ENCODE results near the gene SAMD4A.
A peak's percentile ranks its signal among the peaks of the same experiment; 100 is the strongest.

DNA sequence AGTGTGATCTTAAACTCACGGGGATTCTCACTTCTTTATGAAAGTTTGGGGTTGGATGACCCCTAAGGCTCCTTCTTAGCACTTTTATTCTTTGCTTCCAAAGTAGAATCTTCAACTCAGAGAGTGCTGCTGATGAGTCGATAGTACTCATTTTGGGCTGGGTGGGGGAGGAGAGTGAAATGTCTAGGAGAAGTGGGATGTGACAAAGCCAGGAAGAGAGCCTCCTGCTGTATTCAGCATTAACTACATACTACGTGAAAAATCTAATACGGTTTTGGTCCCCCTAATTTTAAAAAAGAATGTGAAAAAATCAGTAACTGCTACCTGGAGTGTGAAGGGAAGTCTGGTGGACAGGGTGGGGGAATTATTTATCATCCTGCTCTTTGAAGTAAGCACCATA is 148.3 kb downstream of the SAMD4A start:
- TF ChIP-seq, protein P1, sequence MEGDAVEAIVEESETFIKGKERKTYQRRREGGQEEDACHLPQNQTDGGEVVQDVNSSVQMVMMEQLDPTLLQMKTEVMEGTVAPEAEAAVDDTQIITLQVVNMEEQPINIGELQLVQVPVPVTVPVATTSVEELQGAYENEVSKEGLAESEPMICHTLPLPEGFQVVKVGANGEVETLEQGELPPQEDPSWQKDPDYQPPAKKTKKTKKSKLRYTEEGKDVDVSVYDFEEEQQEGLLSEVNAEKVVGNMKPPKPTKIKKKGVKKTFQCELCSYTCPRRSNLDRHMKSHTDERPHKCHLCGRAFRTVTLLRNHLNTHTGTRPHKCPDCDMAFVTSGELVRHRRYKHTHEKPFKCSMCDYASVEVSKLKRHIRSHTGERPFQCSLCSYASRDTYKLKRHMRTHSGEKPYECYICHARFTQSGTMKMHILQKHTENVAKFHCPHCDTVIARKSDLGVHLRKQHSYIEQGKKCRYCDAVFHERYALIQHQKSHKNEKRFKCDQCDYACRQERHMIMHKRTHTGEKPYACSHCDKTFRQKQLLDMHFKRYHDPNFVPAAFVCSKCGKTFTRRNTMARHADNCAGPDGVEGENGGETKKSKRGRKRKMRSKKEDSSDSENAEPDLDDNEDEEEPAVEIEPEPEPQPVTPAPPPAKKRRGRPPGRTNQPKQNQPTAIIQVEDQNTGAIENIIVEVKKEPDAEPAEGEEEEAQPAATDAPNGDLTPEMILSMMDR (IDR thresholded peaks at IDR 0.05): 0 out of 3 replicates have a peak, but pooled peaks have one; percentile 5
- TF ChIP-seq PBX3 (IDR thresholded peaks at IDR 0.05) (no peak), MAZ (IDR thresholded peaks at IDR 0.05; ENCODE audit: borderline replicate concordance, low read depth, low read length) (no peak), MAFK (IDR thresholded peaks at IDR 0.05; ENCODE audit: partially characterized antibody) (no peak), CHD2 (IDR thresholded peaks at IDR 0.05; ENCODE audit: low read length, partially characterized antibody) (no peak), BHLHE40 (IDR thresholded peaks at IDR 0.05; ENCODE audit: low read depth, low read length) (no peak), JUN (IDR thresholded peaks at IDR 0.05) (no peak), TP53 (CRISPR knock-in tag; IDR thresholded peaks at IDR 0.05) (no peak), SMC3 (IDR thresholded peaks at IDR 0.05) (no peak), POLR2A (IDR thresholded peaks at IDR 0.05; ENCODE audit: low read length) (no peak), EP300 (IDR thresholded peaks at IDR 0.05) (no peak)
- TF ChIP-seq, protein P2, sequence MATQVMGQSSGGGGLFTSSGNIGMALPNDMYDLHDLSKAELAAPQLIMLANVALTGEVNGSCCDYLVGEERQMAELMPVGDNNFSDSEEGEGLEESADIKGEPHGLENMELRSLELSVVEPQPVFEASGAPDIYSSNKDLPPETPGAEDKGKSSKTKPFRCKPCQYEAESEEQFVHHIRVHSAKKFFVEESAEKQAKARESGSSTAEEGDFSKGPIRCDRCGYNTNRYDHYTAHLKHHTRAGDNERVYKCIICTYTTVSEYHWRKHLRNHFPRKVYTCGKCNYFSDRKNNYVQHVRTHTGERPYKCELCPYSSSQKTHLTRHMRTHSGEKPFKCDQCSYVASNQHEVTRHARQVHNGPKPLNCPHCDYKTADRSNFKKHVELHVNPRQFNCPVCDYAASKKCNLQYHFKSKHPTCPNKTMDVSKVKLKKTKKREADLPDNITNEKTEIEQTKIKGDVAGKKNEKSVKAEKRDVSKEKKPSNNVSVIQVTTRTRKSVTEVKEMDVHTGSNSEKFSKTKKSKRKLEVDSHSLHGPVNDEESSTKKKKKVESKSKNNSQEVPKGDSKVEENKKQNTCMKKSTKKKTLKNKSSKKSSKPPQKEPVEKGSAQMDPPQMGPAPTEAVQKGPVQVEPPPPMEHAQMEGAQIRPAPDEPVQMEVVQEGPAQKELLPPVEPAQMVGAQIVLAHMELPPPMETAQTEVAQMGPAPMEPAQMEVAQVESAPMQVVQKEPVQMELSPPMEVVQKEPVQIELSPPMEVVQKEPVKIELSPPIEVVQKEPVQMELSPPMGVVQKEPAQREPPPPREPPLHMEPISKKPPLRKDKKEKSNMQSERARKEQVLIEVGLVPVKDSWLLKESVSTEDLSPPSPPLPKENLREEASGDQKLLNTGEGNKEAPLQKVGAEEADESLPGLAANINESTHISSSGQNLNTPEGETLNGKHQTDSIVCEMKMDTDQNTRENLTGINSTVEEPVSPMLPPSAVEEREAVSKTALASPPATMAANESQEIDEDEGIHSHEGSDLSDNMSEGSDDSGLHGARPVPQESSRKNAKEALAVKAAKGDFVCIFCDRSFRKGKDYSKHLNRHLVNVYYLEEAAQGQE (IDR thresholded peaks at IDR 0.05): no peak

All from A549 (cell line).